Stimulated activated CD8-positive, alpha-beta memory T cell treated with anti-CD3 and anti-CD28 coated beads, Interleukin-4, amount 100 ng/mL, for 48 hours (primary cell): ENCODE results near the gene TMEM98.
"Not testable (repeated sequence)": the region's sequence is repeated elsewhere in the genome, so short reads cannot be mapped to it uniquely, and the experiment has no call there.

Experiments
- DNase-seq: peaks from one replicate; pipeline ENCODE4 v3.0.0-alpha.2; 2020

Gene TMEM98

GRCh38 chr17:32915245-32915644 lies 12.7 kb upstream of the TMEM98 start:
- no peak for DNase-seq

DNA sequence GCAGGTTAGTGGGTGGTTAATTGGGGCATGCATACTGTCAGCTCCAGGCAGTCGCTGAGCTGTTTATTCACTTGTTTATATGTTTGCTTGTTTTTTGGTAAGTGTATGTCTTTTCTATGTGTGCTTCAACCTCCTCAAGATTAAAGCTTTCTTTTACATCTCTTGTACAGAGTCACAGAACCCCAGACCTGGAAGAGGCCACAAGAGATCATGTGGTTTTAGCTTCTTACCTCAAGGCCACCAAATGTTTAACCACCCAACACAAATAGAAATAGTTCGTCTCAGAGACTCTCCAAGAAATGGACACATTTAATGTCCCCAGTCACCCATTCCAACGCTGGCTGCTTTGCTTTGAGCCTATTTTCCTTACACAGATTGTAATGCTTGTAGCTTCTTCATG lies 11.8 kb upstream of the TMEM98 start:
- DNase-seq: no peak

DNA sequence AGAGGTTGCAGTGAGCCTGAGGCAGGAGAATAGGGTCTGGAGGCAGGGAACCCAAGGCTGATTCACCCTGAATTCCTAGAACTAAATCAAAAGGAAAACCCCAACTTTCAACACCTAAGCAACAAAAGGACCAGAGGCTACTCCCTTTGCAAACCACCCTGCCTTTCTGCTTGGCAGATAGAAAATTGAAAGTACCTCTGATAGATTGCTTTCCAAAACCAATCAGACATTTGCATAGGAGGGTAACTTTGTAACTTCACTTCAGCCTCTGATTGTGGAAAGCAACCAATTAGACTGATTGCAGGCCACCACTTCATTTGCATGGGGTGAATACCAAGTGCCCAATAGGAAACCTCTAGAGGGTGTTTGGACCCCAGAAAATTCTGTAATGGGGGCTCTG lies 10.9 kb upstream of the TMEM98 start:
- no peak for DNase-seq

GRCh38 chr17:32917842-32918241 lies 10.1 kb upstream of the TMEM98 start:
- DNase-seq: no peak

GRCh38 chr17:32919876-32920275 lies 8.1 kb upstream of the TMEM98 start:
- not testable (repeated sequence) for DNase-seq

DNA sequence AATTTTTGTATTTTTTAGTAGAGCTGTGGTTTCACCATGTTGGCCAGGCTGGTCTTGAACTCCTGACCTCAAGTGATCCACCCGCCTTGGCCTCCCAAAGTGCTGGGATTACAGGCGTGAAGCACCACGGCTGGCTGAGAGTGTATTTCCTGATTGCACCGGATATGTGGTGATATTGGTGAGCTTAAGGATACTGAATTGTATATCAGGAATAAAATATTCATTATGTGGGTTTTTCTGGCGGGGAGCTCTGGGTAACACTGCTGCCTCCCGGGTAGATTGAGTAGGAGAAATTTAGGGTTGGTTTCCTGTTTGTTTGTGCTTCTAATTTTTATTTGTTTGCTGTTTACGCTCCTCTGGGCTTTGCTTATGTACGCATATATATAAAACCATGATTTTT lies 7.7 kb upstream of the TMEM98 start:
- no peak for DNase-seq

GRCh38 chr17:32921017-32921416 lies 6.9 kb upstream of the TMEM98 start:
- no peak for DNase-seq

DNA sequence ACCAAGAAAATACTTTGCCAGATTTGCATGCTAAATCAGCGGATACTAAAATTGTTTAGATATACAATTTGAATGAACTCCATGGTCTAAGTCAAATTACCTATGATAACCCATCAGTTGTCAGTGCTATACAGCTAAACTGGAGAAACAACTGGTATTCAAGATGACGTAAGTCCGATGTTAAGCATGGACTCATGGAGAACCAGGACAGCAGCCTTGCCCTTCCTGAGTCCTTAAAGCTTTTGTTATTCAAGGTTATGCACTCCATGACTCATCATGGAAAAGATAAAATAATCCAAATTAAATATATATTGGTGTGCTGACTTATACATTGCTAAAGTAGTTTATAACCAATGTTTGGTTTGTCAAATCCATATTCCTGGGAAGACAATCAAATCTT lies 4.0 kb upstream of the TMEM98 start:
- not testable (repeated sequence) for DNase-seq

- no peak for DNase-seq
Observed at GRCh38 chr17:32926183-32926582, 1.8 kb upstream of the TMEM98 start.

- DNase-seq: not testable (repeated sequence)
Observed at GRCh38 chr17:32926789-32927188, 1.2 kb upstream of the TMEM98 start.

GRCh38 chr17:32927201-32927723 lies 691 bp upstream of the TMEM98 start:
- no peak for DNase-seq

GRCh38 chr17:32928586-32929535 lies 908 bp downstream of the TMEM98 start:
- DNase-seq: no peak

DNA sequence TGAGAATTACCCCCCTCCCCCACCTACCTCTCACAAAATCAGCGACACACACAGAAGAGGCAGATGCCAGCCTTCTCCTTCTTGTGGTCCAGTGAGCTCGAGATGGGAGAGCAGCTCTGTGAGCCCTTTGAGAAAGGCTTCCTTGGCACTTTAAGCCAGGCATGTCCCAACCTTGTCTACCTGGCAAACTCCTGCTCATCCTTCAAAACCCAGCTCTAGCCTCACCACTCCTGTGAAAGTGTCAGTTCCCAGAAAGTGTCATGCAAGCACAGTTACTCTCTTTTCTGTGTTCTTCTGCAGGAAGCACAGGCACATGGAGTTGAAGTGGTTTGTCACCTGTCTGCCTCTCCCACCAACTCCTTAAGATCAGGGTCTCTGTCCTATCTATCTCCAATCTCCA lies 1.6 kb downstream of the TMEM98 start:
- no peak for DNase-seq

GRCh38 chr17:32930512-32930911 lies 2.6 kb downstream of the TMEM98 start:
- DNase-seq: no peak

- no peak for DNase-seq
Observed at GRCh38 chr17:32931686-32932085, 3.7 kb downstream of the TMEM98 start.

GRCh38 chr17:32933881-32934280 lies 5.9 kb downstream of the TMEM98 start:
- no peak for DNase-seq

DNA sequence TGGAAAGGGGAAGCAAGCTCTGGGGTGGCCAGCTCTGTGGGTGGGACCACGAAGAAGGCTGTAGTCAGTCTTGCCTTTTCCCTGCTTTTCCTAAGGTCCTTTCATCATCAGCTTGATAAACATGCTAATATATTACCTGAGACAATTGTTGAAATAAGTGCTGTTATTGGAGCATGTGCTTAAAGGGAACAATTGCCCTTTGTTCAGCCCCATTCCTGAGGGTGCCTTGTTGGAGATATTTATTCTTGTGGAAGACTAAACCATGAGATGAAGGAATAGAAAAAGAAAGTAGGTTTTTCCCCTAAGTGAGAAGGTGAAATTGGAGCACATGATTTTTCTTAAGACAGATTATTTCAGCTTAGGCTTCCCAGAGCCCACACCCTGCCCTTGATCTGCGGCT lies 7.8 kb downstream of the TMEM98 start:
- DNase-seq: no peak

- no peak for DNase-seq
Observed at GRCh38 chr17:32936186-32936893, 8.4 kb downstream of the TMEM98 start.

DNA sequence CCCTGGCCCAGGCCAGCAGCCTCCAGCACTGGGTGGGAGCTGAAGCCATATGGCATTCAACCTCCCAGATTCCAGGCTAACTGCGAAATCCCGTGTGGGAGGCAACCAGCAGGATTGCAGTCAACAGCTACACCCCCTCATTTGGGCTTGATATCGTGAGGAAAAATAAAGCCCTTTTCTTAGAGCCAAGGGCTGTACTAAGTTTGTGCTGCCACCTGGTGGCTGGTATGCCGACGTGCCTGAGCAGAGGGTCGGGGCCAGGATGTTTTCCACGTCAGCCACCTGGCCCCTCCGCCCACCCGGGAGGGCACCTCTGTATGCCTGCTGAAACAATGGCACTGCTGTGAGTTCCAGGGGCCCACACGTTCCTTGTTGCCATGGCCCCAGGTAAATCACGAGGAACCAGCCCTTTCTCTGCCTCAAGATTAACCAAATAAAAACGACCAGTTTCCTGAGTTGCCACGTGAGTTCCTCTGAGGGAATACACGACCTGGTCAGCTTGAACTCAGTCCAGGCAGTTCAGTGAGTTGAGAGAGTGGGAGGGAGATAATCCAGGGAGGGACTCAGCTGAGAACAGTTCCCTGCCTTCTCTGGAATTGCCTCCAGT lies 9.0 kb downstream of the TMEM98 start:
- DNase-seq: peak; percentile 84

- DNase-seq: no peak
Observed at GRCh38 chr17:32940706-32941390, 12.9 kb downstream of the TMEM98 start.

DNA sequence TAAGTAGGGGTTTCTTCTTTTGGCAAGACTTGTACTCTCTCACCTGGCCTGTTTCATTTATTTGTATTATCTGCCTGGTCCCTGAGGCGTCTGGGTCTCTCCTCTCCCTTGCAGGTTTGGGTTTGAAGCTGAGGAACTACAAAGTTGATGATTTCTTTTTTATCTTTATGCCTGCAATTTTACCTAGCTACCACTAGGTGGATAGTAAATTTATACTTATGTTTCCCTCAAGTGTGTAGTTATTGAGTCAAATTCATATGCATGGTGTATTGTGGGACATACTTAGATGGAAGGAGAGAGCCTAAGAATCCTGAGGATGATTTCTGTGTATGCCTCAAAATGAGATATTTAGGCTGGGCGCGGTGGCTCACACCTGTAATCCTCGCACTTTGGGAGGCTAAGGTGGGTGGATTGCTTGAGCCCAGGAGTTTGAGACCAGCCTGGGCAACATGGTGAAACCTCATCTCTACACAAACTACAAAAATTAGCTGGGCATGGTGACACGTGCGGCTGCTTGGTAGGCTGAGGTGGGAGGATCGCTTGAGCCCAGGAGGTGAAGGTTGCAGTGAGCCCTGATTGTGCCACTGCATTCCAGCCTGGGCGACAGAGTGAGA lies 13.6 kb downstream of the TMEM98 start:
- no peak for DNase-seq

- no peak for DNase-seq
Observed at GRCh38 chr17:32943206-32943605, 15.3 kb downstream of the TMEM98 start.
